PFSK-1 (cell line): Measurements from ENCODE around the gene VPS37C.

ENCODE experiments used
- FOXP2 ChIP-seq: optimal IDR thresholded peaks from 2 replicates; pipeline ENCODE3; 2011; ENCODE audit warnings: borderline replicate concordance, control low read depth, inconsistent platforms; ENCODE audit not compliant: insufficient read depth; ENCODE audit errors: extremely low read length, extremely low read depth
- POLR2AphosphoS5 ChIP-seq: IDR thresholded peaks from 2 replicates; pipeline ENCODE4 v1.6.1; 2012; ENCODE audit warnings: low read depth, mild to moderate bottlenecking, control low read depth, low read length, moderate library complexity
- REST ChIP-seq, 2 experiments: IDR thresholded peaks; 2 replicates each; pipeline versions ENCODE4 v1.6.1 to v1.8.0; 2011 to 2012; ENCODE audit warnings: low read depth in 2 of 2, low read length in 2 of 2, control low read depth in 1 of 2, inconsistent platforms in 1 of 2, mild to moderate bottlenecking in 1 of 2, moderate library complexity in 1 of 2; ENCODE audit not compliant: insufficient read depth in 1 of 2
- SIN3A ChIP-seq: IDR thresholded peaks from 2 replicates; pipeline ENCODE4 v1.6.1; 2012; ENCODE audit warnings: mild to moderate bottlenecking, low read length, moderate library complexity, borderline replicate concordance; ENCODE audit not compliant: insufficient read depth
- TAF1 ChIP-seq: IDR thresholded peaks from 2 replicates; pipeline ENCODE4 v1.6.1; 2012; ENCODE audit warnings: low read length, control low read depth, borderline replicate concordance; ENCODE audit not compliant: insufficient read depth

Gene VPS37C

DNA sequence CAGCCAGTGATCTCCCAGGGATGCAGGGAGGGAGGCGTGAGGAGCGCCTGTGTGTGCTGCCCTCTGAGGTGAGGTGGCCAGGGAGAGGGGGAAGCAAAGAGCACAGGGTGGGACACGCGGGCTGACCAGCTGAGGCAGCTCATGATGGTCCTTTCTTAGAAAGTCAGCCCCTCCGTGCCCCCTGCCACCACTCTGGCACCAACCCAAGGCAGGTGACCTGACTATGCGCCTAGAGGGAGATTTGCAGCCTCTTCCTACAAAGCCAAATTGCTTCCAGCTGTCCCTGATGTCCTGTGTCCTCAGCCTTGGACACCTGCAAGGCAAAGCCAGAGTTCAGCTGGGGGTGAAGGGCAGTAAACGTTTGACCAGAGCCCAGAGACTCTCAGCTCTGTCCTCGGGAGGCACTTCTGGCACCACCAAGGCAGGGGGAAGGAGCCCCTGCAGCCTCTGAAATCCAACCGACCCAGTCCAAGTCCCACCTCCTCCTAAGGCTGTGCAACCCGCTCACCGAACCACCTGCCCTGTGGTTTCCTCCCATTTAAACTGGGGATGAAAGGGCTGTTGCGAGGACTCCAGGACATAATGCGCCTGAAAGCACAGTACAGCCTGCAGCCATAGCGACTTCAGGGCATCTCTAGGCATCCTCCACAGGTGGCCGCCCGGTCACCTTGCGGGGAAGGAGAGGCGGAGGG, 32.1 kb downstream of the VPS37C start:
- TF ChIP-seq POLR2AphosphoS5, result no peak
- no peak for TF ChIP-seq FOXP2

GRCh38 chr11:61127991-61128390, 33.2 kb downstream of the VPS37C start:
- TF ChIP-seq POLR2AphosphoS5, result no peak
- TF ChIP-seq FOXP2, result no peak
- no peak for TF ChIP-seq REST (IDR thresholded peaks at IDR 0.05; ENCODE audit: insufficient read depth in 1 of 2, low read depth in 2 of 2, low read length in 2 of 2)
- TF ChIP-seq TAF1, result no peak
- TF ChIP-seq SIN3A, result no peak

GRCh38 chr11:61126256-61126655, 35.0 kb downstream of the VPS37C start:
- TF ChIP-seq FOXP2 (no peak), POLR2AphosphoS5 (no peak), TAF1 (no peak), SIN3A (no peak), REST (IDR thresholded peaks at IDR 0.05; ENCODE audit: insufficient read depth in 1 of 2, low read depth in 2 of 2, low read length in 2 of 2) (no peak)

- TF ChIP-seq FOXP2 (no peak), REST (IDR thresholded peaks at IDR 0.05; ENCODE audit: insufficient read depth in 1 of 2, low read depth in 2 of 2, low read length in 2 of 2) (no peak), TAF1 (no peak), POLR2AphosphoS5 (no peak), SIN3A (no peak)
Observed at GRCh38 chr11:61125310-61125684, 35.9 kb downstream of the VPS37C start.

DNA sequence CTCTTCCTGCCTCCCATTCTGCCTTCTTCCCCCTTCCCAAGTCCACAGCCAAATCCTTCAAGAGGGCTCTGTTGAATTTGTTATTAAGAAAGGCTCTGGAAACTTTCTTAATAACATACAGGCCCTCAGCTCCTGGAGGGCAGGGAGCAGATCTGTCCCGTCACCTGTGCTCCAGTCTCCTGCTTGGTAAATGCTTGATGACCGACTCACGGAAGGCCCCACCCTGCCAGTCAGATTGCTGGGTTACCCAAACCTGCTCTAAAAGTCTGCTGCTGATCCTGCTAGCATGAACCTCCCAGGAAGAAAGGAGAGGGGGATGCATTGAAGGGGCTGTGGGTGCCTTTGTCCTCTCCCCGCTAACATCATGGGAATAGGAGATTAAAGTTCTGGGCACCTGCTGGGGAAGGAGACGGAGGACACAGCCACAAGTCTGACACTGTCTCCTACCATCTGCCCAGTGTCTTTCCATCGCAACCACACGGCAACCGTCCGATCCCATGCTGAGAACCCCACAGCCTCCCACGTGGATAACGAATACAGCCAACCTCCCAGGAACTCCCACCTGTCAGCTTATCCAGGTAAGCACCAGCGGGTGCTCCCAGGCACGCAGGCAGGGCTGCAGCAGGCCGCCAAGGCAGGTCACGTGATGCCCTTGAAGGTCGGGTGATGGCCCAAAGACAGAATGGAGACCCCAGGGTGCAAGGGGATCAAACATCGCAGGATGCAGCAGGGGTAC, 36.5 kb downstream of the VPS37C start:
- TF ChIP-seq REST (IDR thresholded peaks at IDR 0.05; ENCODE audit: insufficient read depth in 1 of 2, low read depth in 2 of 2, low read length in 2 of 2) (no peak), SIN3A (no peak), TAF1 (no peak), FOXP2 (no peak), POLR2AphosphoS5 (no peak)
